Vagina (tissue), 2 donors: Measurements from ENCODE around the gene GFI1B. TPM values are rescaled to one million over a fixed set of nuclear protein-coding genes. Genes with fewer than 3 reads are reported as not detected.
A peak's percentile ranks its signal among the peaks of the same experiment; 100 is the strongest.

Experiments used
- DNase-seq, 2 donors: peaks; one replicate each; pipeline ENCODE4 v3.0.0-alpha.2; 2017; ENCODE audit errors: extremely low spot score in 2 of 2
- H3K27ac ChIP-seq: fragments of 200-600 bp; sonication (generic); one replicate; pipeline ENCODE4 v1.5.1; 2019
- H3K27me3 ChIP-seq: fragments of 200-600 bp; sonication (generic); one replicate; pipeline ENCODE4 v1.5.1; 2019
- H3K36me3 ChIP-seq, 2 donors: fragments of 200-600 bp; sonication (generic); one replicate each; pipeline ENCODE4 v1.5.1; 2017 to 2019
- H3K4me1 ChIP-seq: fragments of 200-600 bp; sonication (generic); one replicate; pipeline ENCODE4 v1.5.1; 2019
- H3K4me3 ChIP-seq, 2 donors: fragments of 200-600 bp; sonication (generic); 1 replicate in 1 of 2; 2 replicates in 1 of 2; pipeline ENCODE4 v1.5.1; 2016 to 2019
- H3K9me3 ChIP-seq: fragments of 200-600 bp; sonication (generic); one replicate; pipeline ENCODE4 v1.5.1; 2019
- POLR2A ChIP-seq, 2 donors: fragments of 450-650 bp; IDR thresholded peaks; one replicate each; pipeline ENCODE4 v1.6.1; 2017; ENCODE audit warnings: antibody characterized with exemption in 2 of 2, mild to moderate bottlenecking in 2 of 2, moderate library complexity in 2 of 2
- POLR2AphosphoS5 ChIP-seq, 2 donors: sonication (generic); formaldehyde crosslinking; IDR thresholded peaks; one replicate each; pipeline ENCODE4 v1.9.0; 2017; ENCODE audit warnings: antibody characterized with exemption in 2 of 2, mild to moderate bottlenecking in 2 of 2, low read depth in 1 of 2; ENCODE audit not compliant: insufficient read depth in 1 of 2
- intact Hi-C: fragments of 100-400 bp; cut with DNase I; formaldehyde crosslinking; loops from one replicate; pipeline ENCODE4 v1.15.1; 2023
- total RNA-seq: library from RNA; depleted of rRNA; stranded (reverse); fragments of >200 nt; gene quantifications from one replicate; pipeline ENCODE4 v1.2.3, GENCODE V29; 2016
- TF ChIP-seq, protein P1 (sequence below), 3 experiments: fragments of 450-650 bp in 2 of 3; fragments of 200-600 bp in 1 of 3; sonication (generic) in 1 of 3; IDR thresholded peaks; one replicate each; pipeline ENCODE4 v1.5.1; 2017 to 2019; ENCODE audit warnings: antibody characterized with exemption in 3 of 3, mild to moderate bottlenecking in 2 of 3, moderate library complexity in 2 of 3

Gene GFI1B
- total RNA-seq, 1 donor from 2014 or later, result not detected

DNA sequence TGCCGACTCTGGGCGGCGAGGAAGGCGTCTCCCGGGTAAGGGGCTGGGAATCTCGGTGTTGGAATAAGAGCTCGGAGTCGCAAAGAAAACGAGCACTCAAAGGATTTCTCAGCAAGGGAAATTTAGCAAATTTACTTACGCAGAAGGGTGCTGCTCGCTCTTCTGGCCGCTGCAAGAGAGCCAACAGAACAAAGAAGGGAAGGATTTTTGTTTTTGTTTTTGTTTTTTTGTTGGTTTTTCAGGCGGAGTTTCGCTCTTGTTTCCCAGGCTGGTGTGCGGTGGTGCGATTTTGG lies 52.6 kb downstream of the GFI1B start:
- DNase-seq, result no peak
- peaks cover 33% of the 10 kb centered on the region for H3K4me1 ChIP-seq
- H3K27ac ChIP-seq, result peak overlapping the region; percentile 88
- no peak for TF ChIP-seq POLR2A (IDR thresholded peaks at IDR 0.05)
- intact Hi-C loops, result loop anchor here (10.0 kb wide), 1 partner anchor 114 kb away; no protein-coding TSS in a partner anchor
- no peaks in the 10 kb centered on the region for H3K27me3 ChIP-seq
- no peaks in the 10 kb centered on the region for H3K9me3 ChIP-seq
- peak overlapping the region; percentile 69 to 84 for H3K4me3 ChIP-seq
- no peaks in the 10 kb centered on the region for H3K36me3 ChIP-seq

GRCh38 chr9:133031496-133031911 lies 53.0 kb downstream of the GFI1B start:
- Histone ChIP-seq H3K4me3 (peak overlapping the region; percentile 69 to 84), H3K9me3 (no peaks in the 10 kb centered on the region), H3K27me3 (no peaks in the 10 kb centered on the region), H3K4me1 (peaks cover 33% of the 10 kb centered on the region), H3K27ac (peak overlapping the region; percentile 88), H3K36me3 (no peaks in the 10 kb centered on the region)
- intact Hi-C loops, result loop anchor here (10.0 kb wide), 1 partner anchor 113 kb away; no protein-coding TSS in a partner anchor
- TF ChIP-seq POLR2A (IDR thresholded peaks at IDR 0.05), result no peak
- TF ChIP-seq, protein P1, sequence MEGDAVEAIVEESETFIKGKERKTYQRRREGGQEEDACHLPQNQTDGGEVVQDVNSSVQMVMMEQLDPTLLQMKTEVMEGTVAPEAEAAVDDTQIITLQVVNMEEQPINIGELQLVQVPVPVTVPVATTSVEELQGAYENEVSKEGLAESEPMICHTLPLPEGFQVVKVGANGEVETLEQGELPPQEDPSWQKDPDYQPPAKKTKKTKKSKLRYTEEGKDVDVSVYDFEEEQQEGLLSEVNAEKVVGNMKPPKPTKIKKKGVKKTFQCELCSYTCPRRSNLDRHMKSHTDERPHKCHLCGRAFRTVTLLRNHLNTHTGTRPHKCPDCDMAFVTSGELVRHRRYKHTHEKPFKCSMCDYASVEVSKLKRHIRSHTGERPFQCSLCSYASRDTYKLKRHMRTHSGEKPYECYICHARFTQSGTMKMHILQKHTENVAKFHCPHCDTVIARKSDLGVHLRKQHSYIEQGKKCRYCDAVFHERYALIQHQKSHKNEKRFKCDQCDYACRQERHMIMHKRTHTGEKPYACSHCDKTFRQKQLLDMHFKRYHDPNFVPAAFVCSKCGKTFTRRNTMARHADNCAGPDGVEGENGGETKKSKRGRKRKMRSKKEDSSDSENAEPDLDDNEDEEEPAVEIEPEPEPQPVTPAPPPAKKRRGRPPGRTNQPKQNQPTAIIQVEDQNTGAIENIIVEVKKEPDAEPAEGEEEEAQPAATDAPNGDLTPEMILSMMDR (IDR thresholded peaks at IDR 0.05), result no peak
- no peak for TF ChIP-seq POLR2AphosphoS5 (IDR thresholded peaks at IDR 0.05; ENCODE audit: insufficient read depth in 1 of 2, low read depth in 1 of 2)
- DNase-seq, result no peak

GRCh38 chr9:133032171-133032570 lies 53.7 kb downstream of the GFI1B start:
- Histone ChIP-seq H3K4me3 (peak overlapping the region in 1 of 2 donors; percentile 84), H3K36me3 (no peaks in the 10 kb centered on the region), H3K27ac (no peak overlapping the region), H3K9me3 (no peaks in the 10 kb centered on the region), H3K27me3 (no peaks in the 10 kb centered on the region), H3K4me1 (peaks cover 33% of the 10 kb centered on the region)
- intact Hi-C loops, result loop anchor here (10.0 kb wide), 1 partner anchor 113 kb away; no protein-coding TSS in a partner anchor
- TF ChIP-seq POLR2AphosphoS5 (IDR thresholded peaks at IDR 0.05; ENCODE audit: insufficient read depth in 1 of 2, low read depth in 1 of 2) (no peak), POLR2A (IDR thresholded peaks at IDR 0.05) (no peak)
- TF ChIP-seq, protein P1 (IDR thresholded peaks at IDR 0.05), result no peak
- DNase-seq, result no peak

DNA sequence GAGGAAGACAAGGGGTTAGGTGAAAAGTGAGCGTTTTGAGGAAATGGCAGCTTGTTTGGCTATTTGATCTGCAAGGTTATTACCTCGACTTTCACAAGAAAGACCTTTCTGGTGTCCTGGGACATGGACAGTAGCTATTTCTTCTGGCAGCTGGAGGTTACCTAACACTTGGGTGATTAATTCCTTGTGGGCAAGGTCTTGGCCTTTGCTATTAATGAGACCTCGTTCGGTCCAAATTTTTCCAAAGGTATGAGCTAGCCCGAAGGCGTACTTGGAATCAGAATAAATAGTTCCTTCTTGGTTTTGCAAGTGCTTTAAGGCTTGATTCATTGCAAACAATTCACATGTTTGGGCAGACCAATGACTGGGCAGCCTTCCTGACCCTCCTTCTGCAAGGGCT lies 57.2 kb downstream of the GFI1B start:
- no peak for DNase-seq
- no peak overlapping the region for H3K27ac ChIP-seq
- intact Hi-C loops, result loop anchor here (10.0 kb wide), 1 partner anchor 109 kb away; no protein-coding TSS in a partner anchor
- H3K4me3 ChIP-seq, result no peak overlapping the region
- H3K36me3 ChIP-seq, result no peaks in the 10 kb centered on the region
- no peaks in the 10 kb centered on the region for H3K9me3 ChIP-seq
- H3K4me1 ChIP-seq, result peaks cover 20% of the 10 kb centered on the region
- no peaks in the 10 kb centered on the region for H3K27me3 ChIP-seq
- TF ChIP-seq POLR2A (IDR thresholded peaks at IDR 0.05), result no peak
- TF ChIP-seq, protein P1 (IDR thresholded peaks at IDR 0.05), result no peak
- no peak for TF ChIP-seq POLR2AphosphoS5 (IDR thresholded peaks at IDR 0.05; ENCODE audit: insufficient read depth in 1 of 2, low read depth in 1 of 2)

DNA sequence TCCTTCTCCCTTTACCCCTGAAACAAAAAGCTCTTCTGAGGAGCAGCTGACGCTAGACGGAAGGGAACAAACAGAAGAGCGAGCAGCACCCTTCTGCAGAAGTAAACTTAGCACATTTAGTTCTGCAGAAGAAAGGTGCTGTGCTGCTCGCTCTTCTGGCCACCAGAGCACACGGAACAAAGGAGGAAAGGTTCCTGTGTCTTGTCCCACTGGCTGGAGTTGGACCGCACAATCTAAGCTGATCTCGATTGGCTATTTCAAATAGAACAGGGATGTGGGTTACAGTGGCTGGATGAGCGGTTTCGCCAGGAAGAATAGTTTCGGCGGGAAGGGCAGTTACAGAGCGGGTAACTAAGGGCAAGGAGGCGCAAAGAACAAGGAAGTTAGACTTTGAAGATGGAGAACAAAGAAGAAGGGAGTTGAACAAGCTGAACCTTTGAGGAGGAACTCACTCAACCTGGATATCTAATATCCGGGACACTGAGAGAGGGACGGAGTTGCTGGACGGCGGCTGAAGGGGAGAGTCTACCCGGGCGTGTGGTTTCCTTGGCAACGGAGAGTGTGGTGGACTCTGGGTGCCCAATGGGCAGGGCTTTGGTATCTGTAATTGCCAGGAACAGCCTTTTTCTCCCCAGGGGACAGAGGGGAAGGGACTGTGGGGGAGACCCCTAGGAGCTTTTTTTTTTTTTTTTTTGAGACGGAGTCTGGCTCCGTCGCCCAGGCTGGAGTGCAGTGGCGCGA lies 59.5 kb downstream of the GFI1B start:
- DNase-seq, result no peak
- H3K9me3 ChIP-seq, result no peaks in the 10 kb centered on the region
- intact Hi-C loops, result loop anchor here (10.0 kb wide), 1 partner anchor 107 kb away; no protein-coding TSS in a partner anchor
- H3K27ac ChIP-seq, result no peak overlapping the region
- peaks cover 0 to 14% of the 10 kb centered on the region in 2 donors for H3K36me3 ChIP-seq
- TF ChIP-seq, protein P1 (IDR thresholded peaks at IDR 0.05), result no peak
- TF ChIP-seq POLR2A (IDR thresholded peaks at IDR 0.05) (no peak), POLR2AphosphoS5 (IDR thresholded peaks at IDR 0.05; ENCODE audit: insufficient read depth in 1 of 2, low read depth in 1 of 2) (no peak)
- no peak overlapping the region for H3K4me3 ChIP-seq
- H3K27me3 ChIP-seq, result no peaks in the 10 kb centered on the region
- peaks cover 5% of the 10 kb centered on the region for H3K4me1 ChIP-seq
